ENCODE data around the gene CCDC192. TPM values are rescaled to one million over a fixed set of nuclear protein-coding genes. Genes with fewer than 3 reads are reported as not detected.

Gene CCDC192
- polyA plus RNA-seq, 3 donors: not detected

DNA sequence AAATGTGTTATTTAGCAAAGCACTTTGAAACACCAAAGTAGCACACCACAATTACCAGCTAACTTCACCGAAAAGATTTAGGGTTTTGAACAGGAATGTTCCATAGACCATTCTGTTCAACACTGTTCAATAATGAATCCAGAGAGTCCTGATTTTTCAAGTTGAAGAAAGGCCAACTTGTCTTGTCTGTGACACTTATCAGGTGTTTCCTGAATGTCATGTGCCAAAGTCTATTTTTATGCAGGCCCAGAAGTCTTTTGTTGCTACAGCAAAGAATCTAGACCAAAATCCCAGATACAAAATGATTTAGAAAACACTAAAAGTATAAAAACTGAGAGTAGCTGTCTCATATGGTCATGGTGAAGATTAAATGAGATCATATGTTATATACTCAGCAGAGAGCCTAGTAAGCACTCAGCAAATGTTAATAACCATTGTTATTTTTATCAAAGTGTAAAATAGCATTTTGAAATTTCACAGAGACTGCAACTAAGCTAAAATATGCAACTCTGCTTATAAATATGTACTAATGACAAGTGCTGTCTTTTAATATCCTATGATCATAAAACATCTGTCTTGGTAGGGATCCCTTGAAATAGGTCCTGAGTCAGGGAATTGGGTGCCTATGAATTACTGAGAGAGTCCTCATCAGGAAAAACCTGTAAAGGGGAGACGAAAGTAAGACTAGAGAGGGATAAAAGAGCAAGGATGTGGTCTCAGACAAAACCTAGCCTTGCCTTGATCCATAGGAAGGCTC, 258.0 kb downstream of the CCDC192 start:
- Histone ChIP-seq H3K4me3 (replicated peaks in 1 of 3; ENCODE audit: low read depth in 2 of 3, low read length in 3 of 3) (no peak overlapping the region), H3K36me3 (replicated peaks in 1 of 2; ENCODE audit: control insufficient read depth in 1 of 2, insufficient read depth in 2 of 2, low read length in 2 of 2) (no peaks in the 10 kb centered on the region), H3K4me2 (replicated peaks; ENCODE audit: extremely low read depth, low read length, poor library complexity, severe bottlenecking) (no peak overlapping the region), H3K27ac (ENCODE audit: low read depth in 1 of 2, low read length in 2 of 2) (no peak overlapping the region), H3K9ac (ENCODE audit: insufficient read depth, low read length, poor library complexity, severe bottlenecking) (no peak overlapping the region), H3K27me3 (ENCODE audit: control insufficient read depth in 2 of 2, insufficient read depth in 2 of 2, low read length in 2 of 2) (no peaks in the 10 kb centered on the region), H2AFZ (ENCODE audit: insufficient read depth, low read depth, low read length, poor library complexity, severe bottlenecking) (no peak overlapping the region), H3K9me3 (replicated peaks in 1 of 2; ENCODE audit: control insufficient read depth in 1 of 2, insufficient read depth in 1 of 2, low read length in 2 of 2) (peaks cover 0 to 3% of the 10 kb centered on the region in 2 donors), H3K79me2 (ENCODE audit: insufficient read depth, low read length) (no peaks in the 10 kb centered on the region), H4K20me1 (ENCODE audit: insufficient read depth, low read length) (no peaks in the 10 kb centered on the region), H3K4me1 (ENCODE audit: control insufficient read depth in 1 of 2, insufficient read depth in 2 of 2, low read length in 2 of 2) (no peaks in the 10 kb centered on the region)
- H3K27me3 Mint-ChIP-seq (ENCODE audit: low read depth in 3 of 3): no peaks in the 10 kb centered on the region
- H3K4me1 Mint-ChIP-seq: peaks cover 17% of the 10 kb centered on the region
- 100% methylated on average over 1 of the region's 2 CpGs for WGBS (ENCODE audit: insufficient coverage)
- intact Hi-C loops (cut with micrococcal nuclease): no loop called here
- no peak for TF ChIP-seq CTCF (IDR thresholded peaks at IDR 0.05)
- H3K9me3 Mint-ChIP-seq: peaks cover 0 to 8% (median 2%) of the 10 kb centered on the region in 7 donors
- H3K36me3 Mint-ChIP-seq: peaks cover 0 to 2% of the 10 kb centered on the region in 2 donors
- no peak overlapping the region for H3K4me3 Mint-ChIP-seq
- H3K27ac Mint-ChIP-seq: no peak overlapping the region
- DNase-seq: no peak

DNA sequence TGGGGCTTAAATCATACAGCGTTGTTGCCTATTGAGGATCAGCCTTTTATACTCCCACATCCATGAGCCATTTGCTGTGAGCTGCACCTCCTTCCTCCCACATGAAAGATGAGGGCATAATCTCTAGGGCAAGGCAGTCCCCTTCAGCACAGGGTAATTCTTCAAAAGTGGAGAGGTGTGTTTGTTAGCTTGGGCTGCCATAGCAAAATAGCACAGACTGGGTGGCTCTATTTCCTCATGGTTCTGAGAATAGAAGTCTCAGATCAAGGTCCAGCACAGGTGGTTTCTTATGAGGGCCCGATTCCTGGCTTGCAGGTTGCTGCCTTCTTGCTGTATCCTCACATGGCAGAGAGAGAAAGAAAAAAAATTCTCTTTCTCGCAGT, 258.6 kb downstream of the CCDC192 start:
- Mint-ChIP-seq H3K27me3 (ENCODE audit: low read depth in 3 of 3) (peaks cover 0 to 2% (median 0%) of the 10 kb centered on the region in 3 donors), H3K9me3 (peaks cover 0 to 11% (median 4%) of the 10 kb centered on the region in 7 donors), H3K36me3 (peaks cover 0 to 4% of the 10 kb centered on the region in 2 donors), H3K27ac (no peak overlapping the region), H3K4me1 (peaks cover 17% of the 10 kb centered on the region), H3K4me3 (no peak overlapping the region)
- Histone ChIP-seq H3K79me2 (ENCODE audit: insufficient read depth, low read length) (no peaks in the 10 kb centered on the region), H4K20me1 (ENCODE audit: insufficient read depth, low read length) (no peaks in the 10 kb centered on the region), H3K4me3 (replicated peaks in 1 of 3; ENCODE audit: low read depth in 2 of 3, low read length in 3 of 3) (no peak overlapping the region), H3K27ac (ENCODE audit: low read depth in 1 of 2, low read length in 2 of 2) (no peak overlapping the region), H2AFZ (ENCODE audit: insufficient read depth, low read depth, low read length, poor library complexity, severe bottlenecking) (no peak overlapping the region), H3K4me1 (ENCODE audit: control insufficient read depth in 1 of 2, insufficient read depth in 2 of 2, low read length in 2 of 2) (no peaks in the 10 kb centered on the region), H3K36me3 (replicated peaks in 1 of 2; ENCODE audit: control insufficient read depth in 1 of 2, insufficient read depth in 2 of 2, low read length in 2 of 2) (no peaks in the 10 kb centered on the region), H3K27me3 (ENCODE audit: control insufficient read depth in 2 of 2, insufficient read depth in 2 of 2, low read length in 2 of 2) (no peaks in the 10 kb centered on the region), H3K9ac (ENCODE audit: insufficient read depth, low read length, poor library complexity, severe bottlenecking) (no peak overlapping the region), H3K4me2 (replicated peaks; ENCODE audit: extremely low read depth, low read length, poor library complexity, severe bottlenecking) (no peak overlapping the region), H3K9me3 (replicated peaks in 1 of 2; ENCODE audit: control insufficient read depth in 1 of 2, insufficient read depth in 1 of 2, low read length in 2 of 2) (peaks cover 0 to 8% of the 10 kb centered on the region in 2 donors)
- no peak for DNase-seq
- TF ChIP-seq CTCF (IDR thresholded peaks at IDR 0.05): no peak
- WGBS (ENCODE audit: insufficient coverage): 100% methylated on average over 1 of the region's 3 CpGs
- intact Hi-C loops (cut with micrococcal nuclease): no loop called here
